HEK293 (cell line): ENCODE measurements around the gene ANP32A.

ENCODE experiments used
- CTCF ChIA-PET: fragments of 350-600 bp; formaldehyde crosslinking; extraction: SDS; loops from one replicate; lab custom pipeline; 2021; ENCODE audit warnings: antibody characterized with exemption; lab: Yijun Ruan, JAX
- POLR2A ChIA-PET: fragments of 300-600 bp; formaldehyde crosslinking; extraction: SDS; loops from one replicate; lab custom pipeline; 2020; ENCODE audit warnings: antibody characterized with exemption, inconsistent platforms; lab: Yijun Ruan, JAX
- H3K27ac ChIP-seq: fragments of 200-500 bp; sonication (Bioruptor generic); 2 replicates; pipeline ENCODE4 v1.5.1; 2014; ENCODE audit warnings: low read depth, low read length, control low read depth, inconsistent platforms; ENCODE audit errors: extremely low read depth
- H3K36me3 ChIP-seq, 2 experiments: fragments of 200-500 bp in 1 of 2; sonication (Bioruptor generic) in 1 of 2; 1 replicate in 1 of 2; 2 replicates in 1 of 2; pipeline ENCODE4 v1.5.1; 2014 to 2017; ENCODE audit warnings: inconsistent platforms in 2 of 2, low read length in 2 of 2; ENCODE audit not compliant: control insufficient read depth in 2 of 2, insufficient read depth in 1 of 2
- H3K4me1 ChIP-seq: fragments of 200-500 bp; sonication (Bioruptor generic); 2 replicates; pipeline ENCODE4 v1.5.1; 2014; ENCODE audit warnings: mild to moderate bottlenecking, low read length, inconsistent platforms; ENCODE audit not compliant: control insufficient read depth, insufficient read depth
- H3K4me3 ChIP-seq: 2 replicates; pipeline ENCODE4 v1.5.1; 2011; ENCODE audit warnings: low read depth, mild to moderate bottlenecking, control low read depth, low read length, moderate library complexity
- H3K9me3 ChIP-seq: fragments of 200-500 bp; sonication (Bioruptor generic); 2 replicates; pipeline ENCODE4 v1.5.1; 2014; ENCODE audit warnings: low read depth, low read length, inconsistent platforms; ENCODE audit not compliant: control insufficient read depth, insufficient read depth
- CTCF ChIP-seq: fragments of 450-650 bp; formaldehyde crosslinking; IDR thresholded peaks from 2 replicates; pipeline ENCODE4 v1.5.1; 2016; ENCODE audit warnings: missing biosample characterization, missing genetic modification characterization
- EGR2 ChIP-seq: fragments of 450-650 bp; formaldehyde crosslinking; IDR thresholded peaks from 2 replicates; pipeline ENCODE4 v1.5.1; 2016; ENCODE audit warnings: low read depth, missing biosample characterization, missing genetic modification characterization
- MZF1 ChIP-seq: fragments of 450-650 bp; formaldehyde crosslinking; IDR thresholded peaks from 2 replicates; pipeline ENCODE4 v1.5.1; 2017; ENCODE audit warnings: missing biosample characterization, missing genetic modification characterization, borderline replicate concordance
- SCRT2 ChIP-seq: fragments of 450-650 bp; formaldehyde crosslinking; IDR thresholded peaks from 2 replicates; pipeline ENCODE4 v1.5.1; 2016; ENCODE audit warnings: missing biosample characterization, missing genetic modification characterization
- ZBTB1 ChIP-seq: fragments of 450-650 bp; formaldehyde crosslinking; IDR thresholded peaks from 2 replicates; pipeline ENCODE4 v1.5.1; 2016; ENCODE audit warnings: missing biosample characterization, missing genetic modification characterization
- ZEB2 ChIP-seq: fragments of 450-650 bp; formaldehyde crosslinking; IDR thresholded peaks from 2 replicates; pipeline ENCODE4 v1.5.1; 2016; ENCODE audit warnings: missing biosample characterization, missing genetic modification characterization
- ZFP69B ChIP-seq: fragments of 450-650 bp; formaldehyde crosslinking; IDR thresholded peaks from 2 replicates; pipeline ENCODE4 v1.5.1; 2016; ENCODE audit warnings: missing biosample characterization, missing genetic modification characterization
- ZNF138 ChIP-seq: fragments of 450-650 bp; formaldehyde crosslinking; IDR thresholded peaks from 2 replicates; pipeline ENCODE4 v1.5.1; 2016; ENCODE audit warnings: missing biosample characterization, missing genetic modification characterization, borderline replicate concordance
- ZNF184 ChIP-seq: fragments of 450-650 bp; IDR thresholded peaks from 2 replicates; pipeline ENCODE4 v1.5.1; 2018; ENCODE audit warnings: missing biosample characterization, mild to moderate bottlenecking, missing genetic modification characterization
- ZNF2 ChIP-seq: fragments of 450-650 bp; formaldehyde crosslinking; IDR thresholded peaks from 2 replicates; pipeline ENCODE4 v1.5.1; 2016; ENCODE audit warnings: missing biosample characterization, missing genetic modification characterization
- ZNF354C ChIP-seq: fragments of 450-650 bp; formaldehyde crosslinking; IDR thresholded peaks from 2 replicates; pipeline ENCODE4 v1.5.1; 2016; ENCODE audit warnings: missing biosample characterization, missing genetic modification characterization, low read depth, borderline replicate concordance
- ZNF394 ChIP-seq: fragments of 450-650 bp; formaldehyde crosslinking; IDR thresholded peaks from 2 replicates; pipeline ENCODE4 v1.5.1; 2016; ENCODE audit warnings: missing biosample characterization, missing genetic modification characterization, mild to moderate bottlenecking, moderate library complexity, borderline replicate concordance
- ZNF48 ChIP-seq: fragments of 450-650 bp; formaldehyde crosslinking; IDR thresholded peaks from 2 replicates; pipeline ENCODE4 v1.5.1; 2016; ENCODE audit warnings: missing biosample characterization, missing genetic modification characterization
- ZNF561 ChIP-seq: fragments of 450-650 bp; IDR thresholded peaks from 2 replicates; pipeline ENCODE4 v1.5.1; 2018; ENCODE audit warnings: missing biosample characterization, missing genetic modification characterization, borderline replicate concordance
- ZNF596 ChIP-seq: fragments of 450-650 bp; IDR thresholded peaks from 2 replicates; pipeline ENCODE4 v1.5.0; 2018; ENCODE audit warnings: missing biosample characterization, mild to moderate bottlenecking, missing genetic modification characterization, moderate library complexity
- ZNF610 ChIP-seq: fragments of 450-650 bp; formaldehyde crosslinking; IDR thresholded peaks from 2 replicates; pipeline ENCODE4 v1.5.1; 2016; ENCODE audit warnings: missing biosample characterization, missing genetic modification characterization, borderline replicate concordance
- ZNF623 ChIP-seq: fragments of 450-650 bp; formaldehyde crosslinking; IDR thresholded peaks from 2 replicates; pipeline ENCODE4 v1.5.1; 2016; ENCODE audit warnings: missing biosample characterization, missing genetic modification characterization
- ZNF624 ChIP-seq: fragments of 450-650 bp; formaldehyde crosslinking; IDR thresholded peaks from 2 replicates; pipeline ENCODE4 v1.5.1; 2017; ENCODE audit warnings: missing biosample characterization, missing genetic modification characterization
- ZNF692 ChIP-seq: fragments of 450-650 bp; formaldehyde crosslinking; IDR thresholded peaks from 2 replicates; pipeline ENCODE4 v1.5.1; 2016; ENCODE audit warnings: missing biosample characterization, missing genetic modification characterization
- ZNF704 ChIP-seq: fragments of 450-650 bp; formaldehyde crosslinking; IDR thresholded peaks from 2 replicates; pipeline ENCODE4 v1.5.1; 2016; ENCODE audit warnings: missing biosample characterization, missing genetic modification characterization
- TF ChIP-seq, protein P1 (sequence below): fragments of 450-650 bp; formaldehyde crosslinking; IDR thresholded peaks from 2 replicates; pipeline ENCODE4 v1.5.1; 2017; ENCODE audit warnings: missing biosample characterization, missing genetic modification characterization
- TF ChIP-seq, protein P2 (sequence below): IDR thresholded peaks from 2 replicates; pipeline ENCODE4 v1.6.1; 2011; ENCODE audit warnings: mild to moderate bottlenecking, low read depth, low read length, borderline replicate concordance

ANP32A gene

GRCh38 chr15:68783226-68784058 lies 37.3 kb downstream of the ANP32A start:
- TF ChIP-seq SCRT2 (tag by site-specific recombination): peak; percentile 36; the same call in 1 of the 2 replicates
- no peak for TF ChIP-seq ZNF2
- TF ChIP-seq ZNF394 (tag by site-specific recombination): no peak
- no peak for TF ChIP-seq MZF1
- no peak for TF ChIP-seq ZNF561
- TF ChIP-seq ZNF184 (tag by site-specific recombination): no peak
- TF ChIP-seq ZEB2: peak; percentile 34; the same call in 1 of the 2 replicates
- TF ChIP-seq EGR2: no peak
- TF ChIP-seq ZNF624 (tag by site-specific recombination): no peak
- TF ChIP-seq ZNF692 (tag by site-specific recombination): no peak
- TF ChIP-seq ZNF138: no peak
- TF ChIP-seq, protein P1, sequence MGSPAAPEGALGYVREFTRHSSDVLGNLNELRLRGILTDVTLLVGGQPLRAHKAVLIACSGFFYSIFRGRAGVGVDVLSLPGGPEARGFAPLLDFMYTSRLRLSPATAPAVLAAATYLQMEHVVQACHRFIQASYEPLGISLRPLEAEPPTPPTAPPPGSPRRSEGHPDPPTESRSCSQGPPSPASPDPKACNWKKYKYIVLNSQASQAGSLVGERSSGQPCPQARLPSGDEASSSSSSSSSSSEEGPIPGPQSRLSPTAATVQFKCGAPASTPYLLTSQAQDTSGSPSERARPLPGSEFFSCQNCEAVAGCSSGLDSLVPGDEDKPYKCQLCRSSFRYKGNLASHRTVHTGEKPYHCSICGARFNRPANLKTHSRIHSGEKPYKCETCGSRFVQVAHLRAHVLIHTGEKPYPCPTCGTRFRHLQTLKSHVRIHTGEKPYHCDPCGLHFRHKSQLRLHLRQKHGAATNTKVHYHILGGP (tag by site-specific recombination): no peak
- no peak for TF ChIP-seq ZNF48
- TF ChIP-seq ZBTB1: no peak
- no peak for TF ChIP-seq ZNF610 (tag by site-specific recombination)
- TF ChIP-seq ZNF623 (tag by site-specific recombination): no peak
- TF ChIP-seq, protein P2, sequence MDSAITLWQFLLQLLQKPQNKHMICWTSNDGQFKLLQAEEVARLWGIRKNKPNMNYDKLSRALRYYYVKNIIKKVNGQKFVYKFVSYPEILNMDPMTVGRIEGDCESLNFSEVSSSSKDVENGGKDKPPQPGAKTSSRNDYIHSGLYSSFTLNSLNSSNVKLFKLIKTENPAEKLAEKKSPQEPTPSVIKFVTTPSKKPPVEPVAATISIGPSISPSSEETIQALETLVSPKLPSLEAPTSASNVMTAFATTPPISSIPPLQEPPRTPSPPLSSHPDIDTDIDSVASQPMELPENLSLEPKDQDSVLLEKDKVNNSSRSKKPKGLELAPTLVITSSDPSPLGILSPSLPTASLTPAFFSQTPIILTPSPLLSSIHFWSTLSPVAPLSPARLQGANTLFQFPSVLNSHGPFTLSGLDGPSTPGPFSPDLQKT: no peak
- TF ChIP-seq ZFP69B (tag by site-specific recombination): no peak
- no peak for TF ChIP-seq ZNF354C (tag by site-specific recombination)
- no peak for TF ChIP-seq ZNF596 (tag by site-specific recombination)
- TF ChIP-seq CTCF (tag by site-specific recombination): peak; percentile 61
- TF ChIP-seq ZNF704: no peak
- H3K36me3 ChIP-seq: peaks cover 42 to 86% of the 10 kb centered on the region in 2 experiments

More at GRCh38 chr15:68783226-68784058, 37.3 kb downstream of the ANP32A start:
- no peak overlapping the region for H3K27ac ChIP-seq
- H3K4me1 ChIP-seq: no peaks in the 10 kb centered on the region
- ChIA-PET POLR2A (no interaction called here), CTCF (interaction anchor here (0.6 to 4.1 kb wide), 10 partner anchors 11 to 307 kb away, joined by 3 to 46 read pairs (median 4); no protein-coding TSS in a partner anchor)
- H3K4me3 ChIP-seq: no peak overlapping the region
- H3K9me3 ChIP-seq: no peaks in the 10 kb centered on the region
